HG03066 (cell line): ENCODE results near the gene FAAP24.
"Not testable (repeated sequence)": the region's sequence is repeated elsewhere in the genome, so short reads cannot be mapped to it uniquely, and the experiment has no call there.

Experiments used
- ATAC-seq: cut with Tn5 transposase; IDR thresholded peaks from one replicate; pipeline ENCODE4 v1.9.1; 2021; ENCODE audit warnings: low read depth; ENCODE audit not compliant: unreplicated experiment

FAAP24 gene

GRCh38 chr19:32997716-32998355, 25.8 kb downstream of the FAAP24 start:
- ATAC-seq, result no peak

- no peak for ATAC-seq
Measured at GRCh38 chr19:32998722-32999121, 26.7 kb downstream of the FAAP24 start.

GRCh38 chr19:33000510-33000909, 28.5 kb downstream of the FAAP24 start:
- ATAC-seq, result no peak

- ATAC-seq, result no peak
Measured at GRCh38 chr19:33000910-33001309, 28.9 kb downstream of the FAAP24 start.

- not testable (repeated sequence) for ATAC-seq
Measured at GRCh38 chr19:33002126-33002865, 30.3 kb downstream of the FAAP24 start.

GRCh38 chr19:33003424-33004024, 31.5 kb downstream of the FAAP24 start:
- not testable (repeated sequence) for ATAC-seq

- no peak for ATAC-seq
Measured at GRCh38 chr19:33005440-33005839, 33.4 kb downstream of the FAAP24 start.

- ATAC-seq, result no peak
Measured at GRCh38 chr19:33008738-33009137, 36.7 kb downstream of the FAAP24 start.

GRCh38 chr19:33010891-33011290, 38.8 kb downstream of the FAAP24 start:
- ATAC-seq, result not testable (repeated sequence)

GRCh38 chr19:33022472-33023116, 50.6 kb downstream of the FAAP24 start:
- ATAC-seq, result no peak

- ATAC-seq, result no peak
Measured at GRCh38 chr19:33024398-33024797, 52.4 kb downstream of the FAAP24 start.

GRCh38 chr19:33025468-33026238, 53.6 kb downstream of the FAAP24 start:
- not testable (repeated sequence) for ATAC-seq

GRCh38 chr19:33026602-33027001, 54.6 kb downstream of the FAAP24 start:
- not testable (repeated sequence) for ATAC-seq
